ENCODE data around the gene ATXN7. TPM values are rescaled to one million over a fixed set of nuclear protein-coding genes. Genes with fewer than 3 reads are reported as not detected.

The ATXN7 gene
- total RNA-seq, 1 experiment from 2014 or later: 27.5 TPM

- TF ChIP-seq EZH2phosphoT487 (IDR thresholded peaks at IDR 0.05; ENCODE audit: borderline replicate concordance) (no peak), SRF (IDR thresholded peaks at IDR 0.05; ENCODE audit: low read depth) (no peak), YY1 (IDR thresholded peaks at IDR 0.05; ENCODE audit: extremely low read depth, insufficient replicate concordance, low read depth, low read length) (no peak), CBX3 (IDR thresholded peaks at IDR 0.05; ENCODE audit: low read depth) (no peak), MAX (IDR thresholded peaks at IDR 0.05) (no peak), ZFX (IDR thresholded peaks at IDR 0.05) (no peak), ATF3 (IDR thresholded peaks at IDR 0.05) (no peak), RAD21 (IDR thresholded peaks at IDR 0.05; ENCODE audit: low read depth) (no peak), CEBPB (IDR thresholded peaks at IDR 0.05; ENCODE audit: low read depth) (no peak), EZH2 (IDR thresholded peaks at IDR 0.05) (no peak), FOSL1 (IDR thresholded peaks at IDR 0.05; ENCODE audit: low read depth) (no peak), POLR2A (IDR thresholded peaks at IDR 0.05; ENCODE audit: borderline replicate concordance, extremely low read depth, insufficient read depth, insufficient read length) (no peak), ZBTB33 (IDR thresholded peaks at IDR 0.05; ENCODE audit: extremely low read depth, insufficient replicate concordance, low read length) (no peak), CTCF (IDR thresholded peaks at IDR 0.05 in 2 of 3, conservative IDR thresholded peaks at IDR 0.05 in 1 of 3; ENCODE audit: borderline replicate concordance in 1 of 3, insufficient read depth in 1 of 3, low read depth in 2 of 3, low read length in 2 of 3) (no peak), EGR1 (IDR thresholded peaks at IDR 0.05; ENCODE audit: low read depth) (no peak)
- no peaks in the 10 kb centered on the region for H4K20me1 ChIP-seq (ENCODE audit: insufficient read depth)
- intact Hi-C loops (cut with micrococcal nuclease): no loop called here
- DNase-seq (ENCODE audit: low read depth, low spot score): no peak
- ATAC-seq: no peak
- no peak overlapping the region for H2AFZ ChIP-seq (ENCODE audit: low read depth, low read length, poor library complexity, severe bottlenecking)
- no peak overlapping the region for H3K4me3 ChIP-seq (replicated peaks in 1 of 2; ENCODE audit: low read depth in 1 of 2, low read length in 2 of 2)
- CTCF ChIA-PET: interaction anchor here (1.6 kb wide), 1 partner anchor 10 kb away, joined by 3 read pairs; no protein-coding TSS in a partner anchor
- BruUV-seq (replicated peaks): no TSS peak
- H3K4me2 ChIP-seq (ENCODE audit: low read length): no peak overlapping the region
- H3K9me2 ChIP-seq (ENCODE audit: insufficient read depth): no peaks in the 10 kb centered on the region
- H3K9me3 ChIP-seq (ENCODE audit: control insufficient read depth in 1 of 2, insufficient read depth in 1 of 2, low read depth in 1 of 2, low read length in 2 of 2): no peaks in the 10 kb centered on the region
- no peak overlapping the region for H3K27ac ChIP-seq (ENCODE audit: low read depth, low read length)
- no peaks in the 10 kb centered on the region for H3K4me1 ChIP-seq (ENCODE audit: control insufficient read depth in 1 of 2, insufficient read depth in 2 of 2, low read length in 2 of 2)
- RAD21 ChIA-PET (ENCODE audit: low non-redundant PET in 1 of 2, low total read pairs in 2 of 2, uncharacterized antibody in 2 of 2, unreplicated experiment in 2 of 2): no interaction called here
- no peaks in the 10 kb centered on the region for H3K79me2 ChIP-seq (ENCODE audit: insufficient read depth, low read length)
- no peaks in the 10 kb centered on the region for H3K36me3 ChIP-seq (ENCODE audit: control insufficient read depth in 1 of 2, insufficient read depth in 2 of 2, low read length in 2 of 2)
- no peak overlapping the region for H3K9ac ChIP-seq (ENCODE audit: low read length)
- POLR2A ChIA-PET: no interaction called here
- peaks cover 50% of the 10 kb centered on the region for H3K27me3 ChIP-seq (ENCODE audit: insufficient read depth, low read length)
Measured at GRCh38 chr3:64039981-64040733, 176.5 kb downstream of the ATXN7 start.

Data from HCT116 (cell line).